OCI-M1 (cell line): Measurements from ENCODE around the gene CCDC171.

Source experiments
- DNase-seq: peaks from one replicate; lab custom pipeline; 2025; lab: John Stamatoyannopoulos, UW

CCDC171 gene

DNA sequence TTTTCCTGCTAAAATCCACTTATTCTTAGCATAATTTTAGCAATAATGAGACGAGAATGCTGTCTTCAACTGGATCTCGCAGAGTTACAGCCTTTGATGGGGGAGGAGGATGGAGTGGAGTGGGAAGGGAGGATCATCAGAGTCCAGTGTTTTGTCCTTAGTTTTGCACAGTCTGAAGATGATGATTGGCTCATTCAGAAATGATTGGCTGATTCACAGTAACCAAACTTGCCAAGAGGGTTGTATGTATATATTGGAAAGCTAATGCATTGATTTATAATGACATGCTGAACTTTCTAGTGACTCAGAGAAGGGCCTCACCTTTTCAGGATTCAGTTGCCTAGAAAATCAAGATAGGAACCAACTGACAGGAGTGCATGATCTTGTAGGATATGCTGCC lies 448.0 kb downstream of the CCDC171 start:
- no peak for DNase-seq

DNA sequence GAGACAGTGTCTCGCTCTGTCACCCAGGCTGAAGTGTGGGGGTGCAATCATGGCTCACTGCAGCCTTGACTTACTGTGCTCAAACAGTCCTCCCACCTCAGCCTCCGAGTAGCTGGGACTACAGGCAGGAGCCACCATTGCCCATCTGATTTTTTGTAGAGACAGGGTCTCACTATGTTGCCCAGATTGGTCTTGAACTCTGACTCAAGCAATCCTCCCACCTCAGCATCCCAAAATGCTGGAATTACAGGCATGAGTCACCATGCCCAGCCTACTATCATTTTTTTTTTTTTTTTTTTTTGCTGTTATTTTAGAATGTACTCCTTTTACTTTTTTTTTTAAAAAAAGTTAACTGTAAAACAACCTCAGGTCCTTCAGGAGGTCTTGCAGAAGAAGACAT lies 449.0 kb downstream of the CCDC171 start:
- no peak for DNase-seq

DNA sequence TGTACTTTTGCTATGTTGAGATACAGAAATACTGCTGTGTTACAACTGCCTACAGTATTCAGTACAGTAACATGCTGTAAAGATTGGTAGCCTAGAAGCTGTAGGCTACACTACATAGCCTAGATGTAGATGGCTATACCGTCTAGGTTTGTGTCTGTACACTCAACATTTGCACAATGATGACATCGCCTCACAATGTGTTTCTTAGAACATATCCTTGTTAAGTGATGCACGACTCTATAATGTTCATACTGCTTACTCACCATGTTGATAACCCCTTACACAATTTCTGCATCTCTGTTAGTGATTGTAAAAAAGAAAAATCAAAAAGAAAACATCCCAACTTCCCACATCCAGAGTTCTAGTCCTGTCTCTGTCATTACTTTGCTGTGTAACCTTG lies 450.0 kb downstream of the CCDC171 start:
- no peak for DNase-seq

DNA sequence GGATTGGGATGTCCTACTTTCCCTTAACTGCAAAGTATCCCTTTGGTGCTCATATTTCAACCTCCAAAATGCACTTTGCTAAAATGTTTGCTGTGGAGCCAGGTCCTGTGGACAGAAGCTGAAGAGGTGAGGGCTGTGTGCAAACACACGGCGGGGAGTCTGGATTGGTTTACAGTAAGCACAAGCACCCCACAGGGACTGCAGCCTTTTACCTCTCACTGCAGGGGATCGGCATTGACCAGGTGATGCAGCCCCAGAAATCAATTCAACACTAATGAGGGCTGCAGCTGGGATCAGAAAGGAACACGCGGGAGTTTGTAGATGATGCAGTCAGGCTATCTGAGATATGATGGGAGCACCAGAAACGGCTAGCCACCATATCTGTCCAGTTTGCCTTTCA lies 450.9 kb downstream of the CCDC171 start:
- DNase-seq = no peak

DNA sequence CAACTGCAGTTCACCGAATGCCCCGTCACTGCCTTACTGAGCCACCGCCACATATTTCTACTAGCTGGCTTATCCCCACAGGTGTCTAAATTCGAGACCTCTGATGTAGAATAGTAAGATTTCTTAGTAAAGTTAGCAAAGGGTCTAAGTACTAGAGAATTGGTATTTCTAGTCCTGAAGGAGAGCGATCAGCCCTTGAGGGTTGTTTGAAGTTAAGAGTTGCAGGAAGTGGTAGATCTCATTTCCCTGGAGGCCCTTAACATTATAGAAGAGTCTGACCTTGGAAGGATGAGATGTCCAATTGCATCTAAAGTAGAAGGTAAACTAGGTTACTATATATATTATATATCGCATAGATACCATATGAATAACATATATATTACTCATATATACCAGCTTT lies 451.8 kb downstream of the CCDC171 start:
- DNase-seq = no peak

DNA sequence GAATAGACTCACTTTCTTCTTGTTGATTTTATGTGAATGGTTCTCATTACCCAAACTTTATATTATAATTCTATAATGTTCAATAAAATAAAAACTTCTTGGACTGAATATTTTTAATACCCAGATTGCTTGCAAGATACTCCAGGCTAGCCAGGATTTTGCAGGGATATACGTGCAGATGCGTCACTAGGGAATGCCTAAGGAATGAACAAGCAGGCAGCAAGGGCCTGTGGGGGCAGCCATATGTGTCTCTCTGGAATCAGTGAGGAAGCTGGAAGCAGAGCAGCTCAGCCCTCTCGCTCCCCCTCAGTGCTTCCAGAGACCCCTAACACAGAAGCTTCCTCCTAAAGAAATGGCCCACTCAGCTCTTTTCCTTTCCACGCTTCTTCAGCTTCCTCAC lies 457.4 kb downstream of the CCDC171 start:
- no peak for DNase-seq

DNA sequence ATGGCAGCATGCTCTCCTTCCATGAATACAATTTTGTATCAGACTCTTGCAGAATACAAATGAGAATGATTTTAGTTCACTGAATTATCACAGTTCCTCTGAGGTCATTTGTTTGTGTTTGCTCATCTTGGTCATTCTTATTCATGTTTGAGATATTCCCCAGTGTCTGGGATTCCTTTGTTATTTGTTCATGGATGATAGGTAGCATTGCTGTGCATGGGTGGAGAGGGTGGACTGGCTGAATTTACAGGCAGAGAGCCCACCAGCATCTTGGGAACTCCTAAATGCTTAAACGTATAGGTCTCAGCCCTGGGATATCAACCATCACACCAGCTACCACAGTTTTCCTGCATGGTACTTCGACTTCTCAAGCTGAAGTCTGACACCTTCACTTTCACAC lies 459.8 kb downstream of the CCDC171 start:
- DNase-seq = no peak

DNA sequence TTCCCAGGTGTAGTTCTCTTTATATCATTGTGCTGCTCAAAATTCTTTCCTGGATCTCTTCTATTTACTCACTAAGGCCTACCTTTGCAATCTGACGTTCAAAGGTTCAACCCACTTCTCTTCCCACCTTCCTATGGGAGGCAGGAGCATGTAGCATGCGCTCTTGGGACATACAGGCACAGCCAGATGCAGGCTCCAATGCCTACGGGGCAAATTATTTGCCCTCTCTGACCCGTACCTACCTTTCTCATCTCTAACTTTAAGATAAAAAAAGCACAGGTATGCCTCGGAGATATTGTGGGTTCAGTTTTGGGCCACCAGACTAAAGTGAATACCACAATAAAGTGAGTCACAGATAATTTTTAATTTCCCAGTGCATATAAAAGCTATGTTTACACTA lies 460.5 kb downstream of the CCDC171 start:
- no peak for DNase-seq

DNA sequence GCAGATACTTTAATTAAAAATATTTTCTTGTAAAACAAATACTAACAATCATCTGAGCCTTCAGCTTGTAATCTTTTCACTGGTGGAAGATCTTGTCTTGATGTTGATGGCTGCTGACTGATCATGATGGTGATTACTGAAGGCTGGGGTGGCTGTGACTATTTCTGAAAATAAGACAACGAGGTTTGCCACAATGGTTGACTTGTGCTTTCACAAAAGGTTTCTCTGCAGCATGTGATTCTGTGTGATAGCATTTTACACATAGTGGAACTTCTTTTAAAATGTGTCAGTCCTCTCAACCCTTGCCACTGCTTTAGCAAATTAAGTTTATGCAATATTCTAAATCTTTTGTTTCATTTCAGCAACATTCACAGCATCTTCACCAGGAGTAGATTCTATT lies 461.0 kb downstream of the CCDC171 start:
- no peak for DNase-seq

DNA sequence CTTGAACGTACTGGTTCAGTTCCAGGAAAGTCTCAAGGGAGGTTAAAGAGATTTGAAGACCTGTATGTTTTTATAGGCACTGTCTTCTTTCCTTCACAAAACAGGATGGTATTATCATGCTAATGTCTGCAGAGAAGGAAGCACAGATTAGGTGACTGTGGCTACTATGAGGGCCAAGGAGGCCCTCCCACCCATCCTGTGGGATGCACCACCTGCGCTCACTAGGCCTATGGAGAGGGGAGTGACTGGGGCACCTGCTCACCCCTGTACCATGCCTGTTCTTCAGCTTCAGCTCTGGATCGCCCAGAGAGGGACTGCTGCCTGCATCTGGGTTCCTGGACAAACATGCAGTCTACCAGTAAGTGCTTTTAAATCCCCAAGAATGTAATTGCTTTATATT lies 469.4 kb downstream of the CCDC171 start:
- DNase-seq = no peak

DNA sequence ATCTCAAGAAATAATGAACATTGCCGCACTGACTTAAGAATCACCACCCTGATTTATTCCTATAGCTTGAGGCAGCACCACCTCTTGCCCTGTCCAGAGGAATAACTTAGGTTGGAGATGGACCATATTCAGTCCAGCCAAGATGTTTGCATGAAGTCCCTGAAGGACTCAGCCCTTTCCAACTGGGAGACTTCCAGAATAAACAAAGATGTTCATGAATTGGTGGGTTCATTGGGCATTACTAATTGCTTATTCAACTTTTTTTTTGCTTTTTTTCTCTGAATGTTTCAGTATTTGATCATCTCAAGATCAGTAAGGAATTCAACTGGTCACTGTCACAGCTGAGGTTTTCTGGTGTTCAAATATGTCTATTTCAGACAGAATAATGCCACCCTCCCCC lies 470.6 kb downstream of the CCDC171 start:
- no peak for DNase-seq
